Breast epithelium (tissue), 3 donors: ENCODE data around the gene UNC5CL.

ENCODE experiments used
- POLR2A ChIP-seq: fragments of 450-650 bp; IDR thresholded peaks from one replicate; pipeline ENCODE4 v1.6.1; 2016; ENCODE audit warnings: antibody characterized with exemption, mild to moderate bottlenecking, moderate library complexity
- POLR2AphosphoS5 ChIP-seq, 3 donors: sonication (generic); formaldehyde crosslinking; IDR thresholded peaks; one replicate each; pipeline ENCODE4 v1.6.1; 2017; ENCODE audit warnings: antibody characterized with exemption in 3 of 3
- TF ChIP-seq, protein P1 (sequence below), 3 donors: fragments of 450-650 bp; IDR thresholded peaks; one replicate each; pipeline ENCODE4 v1.5.1; 2016 to 2017; ENCODE audit warnings: antibody characterized with exemption in 3 of 3, mild to moderate bottlenecking in 3 of 3, moderate library complexity in 3 of 3

DNA sequence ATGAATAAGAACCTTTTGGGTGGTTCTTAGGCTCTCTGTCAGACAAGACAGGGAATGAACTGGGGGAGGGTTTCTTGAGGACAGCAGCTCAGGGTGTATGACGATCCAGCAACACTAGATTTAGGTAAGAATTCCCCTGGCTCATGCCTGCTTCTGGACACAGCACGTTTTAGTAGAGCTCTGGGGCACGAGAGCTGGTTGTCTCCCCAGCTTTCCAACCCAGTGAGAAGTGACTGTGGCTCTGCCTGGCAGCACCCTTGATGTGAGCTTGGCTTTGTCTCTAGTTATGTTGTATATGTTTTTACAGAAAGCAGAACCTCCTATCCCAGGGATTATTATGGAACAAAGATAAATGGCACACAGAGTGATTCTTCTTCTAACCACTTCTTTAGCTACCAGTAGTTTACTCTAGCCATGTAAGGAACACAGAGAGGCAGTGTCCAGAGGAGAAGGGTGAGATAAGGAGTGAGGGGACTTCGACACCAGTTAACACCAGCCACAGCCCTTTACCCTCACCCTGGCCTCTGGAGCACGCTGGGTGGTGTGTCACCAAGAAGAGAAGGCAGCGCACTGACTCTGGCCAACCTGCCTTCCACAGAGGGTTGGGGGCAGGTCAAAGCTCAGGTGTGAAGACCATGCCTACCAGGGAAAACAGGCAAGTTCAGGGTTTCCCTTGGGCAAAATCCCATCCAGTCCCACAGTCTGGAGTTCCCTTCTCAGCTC, 17.9 kb upstream of the UNC5CL start:
- TF ChIP-seq, protein P1, sequence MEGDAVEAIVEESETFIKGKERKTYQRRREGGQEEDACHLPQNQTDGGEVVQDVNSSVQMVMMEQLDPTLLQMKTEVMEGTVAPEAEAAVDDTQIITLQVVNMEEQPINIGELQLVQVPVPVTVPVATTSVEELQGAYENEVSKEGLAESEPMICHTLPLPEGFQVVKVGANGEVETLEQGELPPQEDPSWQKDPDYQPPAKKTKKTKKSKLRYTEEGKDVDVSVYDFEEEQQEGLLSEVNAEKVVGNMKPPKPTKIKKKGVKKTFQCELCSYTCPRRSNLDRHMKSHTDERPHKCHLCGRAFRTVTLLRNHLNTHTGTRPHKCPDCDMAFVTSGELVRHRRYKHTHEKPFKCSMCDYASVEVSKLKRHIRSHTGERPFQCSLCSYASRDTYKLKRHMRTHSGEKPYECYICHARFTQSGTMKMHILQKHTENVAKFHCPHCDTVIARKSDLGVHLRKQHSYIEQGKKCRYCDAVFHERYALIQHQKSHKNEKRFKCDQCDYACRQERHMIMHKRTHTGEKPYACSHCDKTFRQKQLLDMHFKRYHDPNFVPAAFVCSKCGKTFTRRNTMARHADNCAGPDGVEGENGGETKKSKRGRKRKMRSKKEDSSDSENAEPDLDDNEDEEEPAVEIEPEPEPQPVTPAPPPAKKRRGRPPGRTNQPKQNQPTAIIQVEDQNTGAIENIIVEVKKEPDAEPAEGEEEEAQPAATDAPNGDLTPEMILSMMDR (IDR thresholded peaks at IDR 0.05): no peak
- TF ChIP-seq POLR2AphosphoS5 (IDR thresholded peaks at IDR 0.05) (no peak), POLR2A (no peak)
